Large intestine (tissue), 3 donors: Measurements from ENCODE around the gene TNIP1. TPM values are rescaled to one million over a fixed set of nuclear protein-coding genes. Genes with fewer than 3 reads are reported as not detected.

ENCODE experiments used
- DNase-seq, 2 donors: peaks; one replicate each; pipeline versions ENCODE4 v3.0.0 to v3.0.0-alpha.2; 2013
- H3K27ac ChIP-seq: one replicate; pipeline ENCODE4 v1.5.1; 2013; ENCODE audit warnings: low read length
- H3K27me3 ChIP-seq: 2 replicates; pipeline ENCODE4 v1.6.1; 2013; ENCODE audit warnings: low read length; ENCODE audit not compliant: control insufficient read depth, insufficient read depth
- H3K36me3 ChIP-seq: 2 replicates; pipeline ENCODE4 v1.6.1; 2013; ENCODE audit warnings: low read length; ENCODE audit not compliant: control insufficient read depth, insufficient read depth
- H3K4me1 ChIP-seq: one replicate; pipeline ENCODE4 v1.6.1; 2013; ENCODE audit warnings: low read length; ENCODE audit not compliant: control insufficient read depth, insufficient read depth
- H3K4me3 ChIP-seq: one replicate; pipeline ENCODE4 v1.5.1; 2013; ENCODE audit warnings: low read length
- H3K9me3 ChIP-seq: one replicate; pipeline ENCODE4 v1.6.1; 2013; ENCODE audit warnings: mild to moderate bottlenecking, low read depth, low read length, moderate library complexity; ENCODE audit not compliant: control insufficient read depth
- WGBS: methylation state at CpG from one replicate; pipeline ENCODE4 v1.1.5; 2013; ENCODE audit warnings: low lambda C conversion rate; ENCODE audit not compliant: insufficient coverage; 5-methylcytosine and 5-hydroxymethylcytosine counted together
- polyA plus RNA-seq: library from polyadenylated mRNA; unstranded; fragments of 120-200 nt; gene quantifications from one replicate; pipeline ENCODE4 v1.2.1, GENCODE V29; 2013

The TNIP1 gene
- polyA plus RNA-seq, 1 donor, result 69.0 TPM

- no CpG with 5 or more reads among the region's 2 CpGs for WGBS
- H3K36me3 ChIP-seq, result peaks cover 65% of the 10 kb centered on the region
- H3K27me3 ChIP-seq, result no peaks in the 10 kb centered on the region
- H3K4me1 ChIP-seq, result peaks cover 2% of the 10 kb centered on the region
- DNase-seq, result no peak
- H3K9me3 ChIP-seq, result no peaks in the 10 kb centered on the region
- H3K4me3 ChIP-seq, result no peak overlapping the region
- no peak overlapping the region for H3K27ac ChIP-seq
Observed at GRCh38 chr5:151106509-151106908, 25.7 kb upstream of the TNIP1 start.

- no peak overlapping the region for H3K27ac ChIP-seq
Observed at GRCh38 chr5:151106043-151106442, 25.2 kb upstream of the TNIP1 start.

GRCh38 chr5:151105561-151105960 is 24.7 kb upstream of the TNIP1 start:
- H3K27ac ChIP-seq, result no peak overlapping the region
- peaks cover 7% of the 10 kb centered on the region for H3K4me1 ChIP-seq
- WGBS, result no CpG with 5 or more reads among the region's 2 CpGs
- H3K36me3 ChIP-seq, result peaks cover 59% of the 10 kb centered on the region
- no peaks in the 10 kb centered on the region for H3K27me3 ChIP-seq
- no peaks in the 10 kb centered on the region for H3K9me3 ChIP-seq
- no peak overlapping the region for H3K4me3 ChIP-seq
- DNase-seq, result no peak

More at GRCh38 chr5:151106043-151106442, 25.2 kb upstream of the TNIP1 start:
- Histone ChIP-seq H3K36me3 (peaks cover 63% of the 10 kb centered on the region), H3K9me3 (no peaks in the 10 kb centered on the region), H3K4me1 (peaks cover 2% of the 10 kb centered on the region), H3K4me3 (no peak overlapping the region), H3K27me3 (no peaks in the 10 kb centered on the region)
- no CpG with 5 or more reads among the region's 5 CpGs for WGBS
- no peak for DNase-seq

GRCh38 chr5:151104795-151105194 is 24.0 kb upstream of the TNIP1 start:
- no peaks in the 10 kb centered on the region for H3K9me3 ChIP-seq
- H3K27me3 ChIP-seq, result no peaks in the 10 kb centered on the region
- no peak overlapping the region for H3K4me3 ChIP-seq
- peaks cover 13% of the 10 kb centered on the region for H3K4me1 ChIP-seq
- H3K27ac ChIP-seq, result no peak overlapping the region
- H3K36me3 ChIP-seq, result peaks cover 55% of the 10 kb centered on the region
- DNase-seq, result peak in 1 of 2 donors; percentile 50
- WGBS, result no CpG with 5 or more reads among the region's 5 CpGs

- Histone ChIP-seq H3K27ac (no peak overlapping the region), H3K36me3 (peaks cover 31% of the 10 kb centered on the region), H3K27me3 (no peaks in the 10 kb centered on the region), H3K4me3 (no peak overlapping the region), H3K4me1 (peaks cover 20% of the 10 kb centered on the region), H3K9me3 (no peaks in the 10 kb centered on the region)
- DNase-seq, result no peak
- no CpG with 5 or more reads among the region's 4 CpGs for WGBS
Observed at GRCh38 chr5:151101746-151102145, 20.9 kb upstream of the TNIP1 start.

- Histone ChIP-seq H3K9me3 (no peaks in the 10 kb centered on the region), H3K27ac (no peak overlapping the region), H3K4me3 (no peak overlapping the region), H3K4me1 (peaks cover 25% of the 10 kb centered on the region), H3K27me3 (no peaks in the 10 kb centered on the region), H3K36me3 (peaks cover 27% of the 10 kb centered on the region)
- DNase-seq, result no peak
- WGBS, result 100% methylated on average over 1 of the region's 9 CpGs
Observed at GRCh38 chr5:151101151-151101550, 20.3 kb upstream of the TNIP1 start.

GRCh38 chr5:151100681-151101080 is 19.8 kb upstream of the TNIP1 start:
- Histone ChIP-seq H3K27me3 (no peaks in the 10 kb centered on the region), H3K4me1 (peaks cover 30% of the 10 kb centered on the region), H3K4me3 (no peak overlapping the region), H3K36me3 (peaks cover 22% of the 10 kb centered on the region), H3K9me3 (no peaks in the 10 kb centered on the region), H3K27ac (peak overlapping the region; percentile 39)
- DNase-seq, result no peak
- no CpG with 5 or more reads among the region's 4 CpGs for WGBS

- peaks cover 49% of the 10 kb centered on the region for H3K4me1 ChIP-seq
- no CpG with 5 or more reads among the region's 4 CpGs for WGBS
Observed at GRCh38 chr5:151098768-151099121, 17.9 kb upstream of the TNIP1 start.

GRCh38 chr5:151097820-151098767 is 17.3 kb upstream of the TNIP1 start:
- H3K9me3 ChIP-seq, result no peaks in the 10 kb centered on the region
- no peak overlapping the region for H3K27ac ChIP-seq

More at GRCh38 chr5:151098768-151099121, 17.9 kb upstream of the TNIP1 start:
- DNase-seq, result no peak
- Histone ChIP-seq H3K36me3 (peaks cover 11% of the 10 kb centered on the region), H3K4me3 (no peak overlapping the region), H3K27ac (no peak overlapping the region), H3K27me3 (no peaks in the 10 kb centered on the region), H3K9me3 (no peaks in the 10 kb centered on the region)

GRCh38 chr5:151097061-151097460 is 16.2 kb upstream of the TNIP1 start:
- no peak for DNase-seq
- no peaks in the 10 kb centered on the region for H3K9me3 ChIP-seq
- peaks cover 6% of the 10 kb centered on the region for H3K36me3 ChIP-seq
- no peaks in the 10 kb centered on the region for H3K27me3 ChIP-seq
- H3K4me3 ChIP-seq, result no peak overlapping the region
- no CpG with 5 or more reads among the region's 6 CpGs for WGBS
- H3K4me1 ChIP-seq, result peaks cover 62% of the 10 kb centered on the region
- no peak overlapping the region for H3K27ac ChIP-seq

More at GRCh38 chr5:151097820-151098767, 17.3 kb upstream of the TNIP1 start:
- Histone ChIP-seq H3K4me3 (no peak overlapping the region), H3K27me3 (no peaks in the 10 kb centered on the region), H3K4me1 (peaks cover 56% of the 10 kb centered on the region), H3K36me3 (peaks cover 6% of the 10 kb centered on the region)
- DNase-seq, result no peak
- WGBS, result no CpG with 5 or more reads among the region's 16 CpGs
